GM20431 (cell line): ENCODE results near the gene DDX46.

Experiments used
- in situ Hi-C: fragments of 300-500 bp; cut with MseI, MboI; formaldehyde crosslinking; loops from one replicate; pipeline ENCODE4 v1.15.0; 2020; ENCODE audit warnings: low sequenced_read_pairs; ENCODE audit not compliant: unreplicated experiment

DDX46 gene

GRCh38 chr5:134784241-134784920 is 25.8 kb downstream of the DDX46 start:
- in situ Hi-C loops = no loop called here

GRCh38 chr5:134784946-134785620 is 26.5 kb downstream of the DDX46 start:
- in situ Hi-C loops = no loop called here

- in situ Hi-C loops = no loop called here
Measured at GRCh38 chr5:134787692-134788091, 29.1 kb downstream of the DDX46 start.

DNA sequence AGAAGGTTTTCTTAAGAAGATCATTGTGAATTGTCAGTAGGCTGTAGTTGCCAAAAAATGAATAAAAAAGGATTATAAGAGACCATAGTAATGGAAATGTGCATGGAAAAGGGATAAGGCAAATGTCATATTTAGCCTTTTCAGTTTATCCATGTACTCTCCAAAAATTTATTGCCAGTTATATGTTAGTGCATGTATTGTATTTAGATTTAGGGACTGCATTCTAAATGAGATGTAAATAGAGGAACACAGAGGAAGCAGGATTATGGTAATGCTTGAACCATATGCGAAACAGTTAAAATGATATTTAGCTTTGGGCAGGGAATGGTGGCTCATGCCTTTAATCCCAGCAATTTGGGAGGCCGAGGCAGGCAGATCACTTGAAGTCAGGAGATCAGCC is 33.0 kb downstream of the DDX46 start:
- in situ Hi-C loops = no loop called here

- in situ Hi-C loops = no loop called here
Measured at GRCh38 chr5:134792286-134792685, 33.7 kb downstream of the DDX46 start.

- in situ Hi-C loops = no loop called here
Measured at GRCh38 chr5:134793111-134793510, 34.5 kb downstream of the DDX46 start.

DNA sequence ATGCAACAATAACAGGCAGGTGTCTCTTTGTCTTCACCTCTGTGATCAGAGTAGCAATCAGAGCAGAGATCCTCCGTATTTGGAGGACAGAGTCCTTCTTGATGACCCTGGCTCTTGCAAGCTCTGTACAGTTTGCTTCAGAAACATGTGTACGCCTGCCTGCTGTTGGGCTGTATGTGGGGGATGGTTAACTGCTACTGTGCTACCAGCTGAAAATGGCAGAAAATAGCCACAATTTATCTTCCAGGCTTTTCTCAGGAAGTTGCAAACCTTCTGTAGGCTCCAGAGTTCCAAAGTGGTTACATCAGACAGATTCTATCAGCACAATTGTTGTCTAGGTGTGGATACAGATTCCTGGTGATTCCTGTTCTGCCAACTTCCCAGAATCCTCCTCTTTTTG is 35.5 kb downstream of the DDX46 start:
- in situ Hi-C loops = no loop called here

GRCh38 chr5:134794819-134795218 is 36.2 kb downstream of the DDX46 start:
- in situ Hi-C loops = no loop called here

DNA sequence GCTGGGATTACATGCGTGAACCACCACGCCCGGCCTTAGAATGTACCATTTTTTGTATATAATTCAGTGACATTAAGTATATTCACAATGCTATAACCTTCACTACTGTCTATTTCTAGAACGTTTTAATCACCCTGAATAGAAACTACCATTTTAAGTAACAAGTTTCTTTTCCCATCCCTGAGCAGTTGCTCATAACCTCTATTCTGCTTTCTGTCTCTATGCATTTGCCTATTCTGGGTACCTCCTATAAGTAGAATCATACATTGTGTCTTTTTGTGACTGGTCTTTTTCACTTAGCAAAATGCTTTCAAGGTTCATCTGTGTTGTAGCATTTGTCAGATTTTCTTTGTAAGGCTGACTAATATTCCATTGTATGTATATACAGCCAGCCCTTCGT is 39.9 kb downstream of the DDX46 start:
- in situ Hi-C loops = no loop called here

- in situ Hi-C loops = no loop called here
Measured at GRCh38 chr5:134803821-134804220, 45.2 kb downstream of the DDX46 start.

- in situ Hi-C loops = no loop called here
Measured at GRCh38 chr5:134813407-134813806, 54.8 kb downstream of the DDX46 start.

DNA sequence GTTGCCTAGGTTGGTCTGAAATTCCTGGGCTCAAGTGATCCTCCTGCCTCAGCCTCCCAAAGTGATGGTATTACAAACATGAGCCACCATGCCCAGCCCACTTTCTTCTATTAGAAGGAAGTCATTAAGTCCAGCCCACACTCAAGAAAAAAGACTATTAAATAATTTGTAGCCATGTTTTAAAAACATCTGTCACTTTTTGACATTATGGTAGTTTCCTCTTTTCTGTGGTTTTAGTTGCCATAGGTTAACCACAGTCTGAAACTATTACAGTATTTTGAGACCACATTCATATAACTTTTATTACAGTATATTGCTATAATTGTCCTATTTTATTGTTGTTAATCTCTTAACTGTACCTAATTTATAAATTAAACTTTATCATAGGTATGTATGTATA is 55.2 kb downstream of the DDX46 start:
- in situ Hi-C loops = no loop called here

DNA sequence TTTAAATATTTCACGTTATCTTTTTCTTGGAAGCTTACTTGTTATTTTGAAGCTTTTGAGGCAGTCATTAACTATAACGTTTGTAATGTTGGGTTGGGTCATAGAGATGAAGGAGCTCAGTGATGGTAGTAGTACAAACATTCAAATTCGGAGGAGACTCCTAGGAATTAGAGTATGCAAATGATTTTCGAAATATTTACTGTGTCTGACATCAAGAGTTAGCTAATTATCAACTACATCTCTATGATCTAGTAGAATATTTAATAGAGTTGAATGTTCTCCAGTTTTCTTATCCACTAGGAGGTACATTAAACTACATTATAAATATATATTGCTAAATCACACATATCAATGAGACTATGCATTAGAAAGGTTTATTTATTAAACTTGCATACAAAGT is 58.4 kb downstream of the DDX46 start:
- in situ Hi-C loops = no loop called here

DNA sequence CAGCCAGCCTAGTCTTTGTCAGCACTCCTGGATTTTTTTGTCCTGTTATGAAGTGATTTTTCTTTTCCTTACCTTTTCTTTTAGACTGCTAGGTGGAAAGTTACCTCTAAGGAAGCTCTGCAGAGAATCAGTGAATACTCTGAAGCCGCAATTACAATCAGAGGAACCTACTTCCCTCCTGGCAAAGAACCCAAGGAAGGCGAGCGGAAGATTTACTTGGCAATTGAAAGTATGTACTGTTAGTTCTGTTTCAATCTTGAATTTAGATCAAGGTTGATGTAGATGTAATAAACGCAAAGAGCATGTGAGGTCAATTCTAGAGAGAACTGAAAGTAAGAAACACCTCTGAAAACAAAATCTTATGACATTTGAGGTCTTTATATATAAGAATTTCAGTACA is 60.2 kb downstream of the DDX46 start:
- in situ Hi-C loops = no loop called here

DNA sequence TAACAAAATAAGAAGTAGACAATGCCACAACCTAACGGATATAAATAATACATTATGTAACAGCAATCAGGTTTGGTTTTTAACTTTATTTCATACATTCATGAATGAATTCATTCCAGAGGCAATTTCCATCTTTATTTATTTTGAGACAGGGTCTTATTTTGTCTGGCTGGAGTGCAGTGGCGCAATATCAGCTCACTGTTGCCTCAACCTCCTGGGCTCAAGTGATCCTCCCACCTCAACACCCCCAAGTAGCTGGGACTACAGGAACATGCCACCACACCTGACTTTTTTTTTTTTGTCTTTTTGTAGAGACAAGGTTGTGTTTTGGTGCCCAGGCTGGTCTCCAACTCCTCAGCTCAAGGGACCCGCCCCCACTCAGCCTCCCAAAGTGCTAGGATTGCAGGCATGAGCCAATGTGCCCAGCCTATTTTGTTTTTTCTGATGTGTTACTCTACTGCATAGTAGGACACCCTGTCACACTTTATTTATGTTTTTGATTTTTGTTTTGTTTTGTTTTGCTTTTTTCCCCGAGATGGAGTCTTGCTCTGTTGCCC is 60.9 kb downstream of the DDX46 start:
- in situ Hi-C loops = no loop called here

GRCh38 chr5:134821841-134822240 is 63.3 kb downstream of the DDX46 start:
- in situ Hi-C loops = no loop called here

GRCh38 chr5:134824681-134825080 is 66.1 kb downstream of the DDX46 start:
- in situ Hi-C loops = no loop called here

GRCh38 chr5:134825212-134825611 is 66.6 kb downstream of the DDX46 start:
- in situ Hi-C loops = no loop called here

GRCh38 chr5:134833340-134834032 is 74.9 kb downstream of the DDX46 start:
- in situ Hi-C loops = no loop called here

DNA sequence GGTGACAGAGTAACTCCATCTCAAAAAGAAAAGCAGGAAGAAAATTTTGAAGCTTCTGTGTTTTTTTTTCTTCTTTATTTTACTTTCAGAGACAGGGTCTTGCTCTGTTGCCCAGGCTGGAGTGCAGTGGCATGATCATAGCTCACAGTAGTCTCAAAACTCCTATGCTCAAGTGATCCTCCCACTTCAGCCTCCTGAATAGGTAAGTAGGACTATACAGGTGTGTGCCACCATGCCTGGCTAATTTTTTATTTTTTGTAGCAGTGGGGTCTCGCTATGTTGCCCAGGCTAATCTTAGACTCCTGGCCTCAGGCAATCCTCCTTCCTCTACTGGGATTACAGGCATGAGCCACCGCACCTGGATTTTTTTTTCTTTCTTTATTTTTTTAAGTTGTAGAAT is 77.0 kb downstream of the DDX46 start:
- in situ Hi-C loops = no loop called here

DNA sequence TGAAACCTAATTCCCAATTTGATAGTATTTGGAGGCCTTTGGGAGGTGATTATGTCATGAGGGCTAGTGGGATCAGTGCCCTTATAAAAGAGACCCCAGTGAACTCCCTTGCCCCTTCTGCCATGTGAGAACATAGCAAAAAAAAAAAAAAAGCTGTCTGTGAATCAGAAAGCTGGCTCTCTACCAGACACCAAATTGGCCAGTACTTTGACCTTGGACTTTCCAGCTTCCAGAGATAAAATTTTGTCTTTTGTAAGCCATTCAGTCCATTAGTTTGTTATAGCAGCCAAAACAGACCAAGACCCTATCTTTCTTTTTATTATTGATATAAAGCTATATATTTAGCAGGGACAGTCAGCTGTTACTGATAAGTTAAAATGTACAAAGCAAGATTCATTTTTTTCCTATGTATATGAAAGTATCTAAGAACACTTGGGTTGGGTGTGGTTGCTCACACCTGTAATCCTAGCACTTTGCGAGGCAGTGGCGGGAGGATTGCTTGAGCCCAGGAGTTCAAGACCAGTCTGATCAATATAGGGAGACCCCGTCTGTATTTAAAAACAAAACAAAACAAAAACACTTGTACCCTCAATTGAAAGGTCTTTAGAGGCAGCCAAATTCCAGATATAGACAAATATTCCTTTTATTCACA is 79.1 kb downstream of the DDX46 start:
- in situ Hi-C loops = no loop called here
